IMR-90 (cell line): ENCODE measurements around the gene CD7.

Experiments
- BHLHE40 ChIP-seq: fragments of 150-350 bp; IDR thresholded peaks from 2 replicates; pipeline ENCODE4 v1.6.1; 2016; ENCODE audit warnings: mild to moderate bottlenecking, low read depth, low read length
- CEBPB ChIP-seq: IDR thresholded peaks from 2 replicates; pipeline ENCODE4 v1.6.1; 2012; ENCODE audit warnings: low read depth, low read length, improper control_type of control experiment
- CHD1 ChIP-seq: IDR thresholded peaks from 2 replicates; pipeline ENCODE4 v1.6.1; 2012; ENCODE audit warnings: low read depth, low read length, improper control_type of control experiment
- CTCF ChIP-seq: conservative IDR thresholded peaks from 2 replicates; pipeline ENCODE4 v1.5.1; 2012; ENCODE audit warnings: mild to moderate bottlenecking, low read depth, low read length, improper control_type of control experiment
- ELK1 ChIP-seq: fragments of 150-350 bp; IDR thresholded peaks from 2 replicates; pipeline ENCODE4 v1.6.1; 2016; ENCODE audit warnings: low read depth, mild to moderate bottlenecking, low read length, moderate library complexity, borderline replicate concordance
- FOS ChIP-seq: fragments of 150-350 bp; IDR thresholded peaks from 2 replicates; pipeline ENCODE4 v1.6.1; 2016; ENCODE audit warnings: low read depth, low read length
- NFE2L2 ChIP-seq: fragments of 150-350 bp; IDR thresholded peaks from 2 replicates; pipeline ENCODE4 v1.6.1; 2016; ENCODE audit warnings: low read depth, mild to moderate bottlenecking, low read length
- POLR2A ChIP-seq: IDR thresholded peaks from 2 replicates; pipeline ENCODE4 v1.6.1; 2012; ENCODE audit warnings: mild to moderate bottlenecking, low read depth, low read length
- RAD21 ChIP-seq: IDR thresholded peaks from 2 replicates; pipeline ENCODE4 v1.6.1; 2012; ENCODE audit warnings: low read length, improper control_type of control experiment
- RCOR1 ChIP-seq: IDR thresholded peaks from 2 replicates; pipeline ENCODE4 v1.6.1; 2012; ENCODE audit warnings: mild to moderate bottlenecking, low read length, improper control_type of control experiment; ENCODE audit not compliant: insufficient replicate concordance
- SMC3 ChIP-seq: fragments of 150-350 bp; IDR thresholded peaks from 2 replicates; pipeline ENCODE4 v1.6.1; 2016; ENCODE audit warnings: low read depth, mild to moderate bottlenecking, antibody characterized with exemption, low read length, moderate library complexity
- TF ChIP-seq, protein P1 (sequence below): fragments of 150-350 bp; IDR thresholded peaks from 2 replicates; pipeline ENCODE4 v1.6.1; 2017; ENCODE audit warnings: mild to moderate bottlenecking, antibody characterized with exemption, low read length, low read depth

DNA sequence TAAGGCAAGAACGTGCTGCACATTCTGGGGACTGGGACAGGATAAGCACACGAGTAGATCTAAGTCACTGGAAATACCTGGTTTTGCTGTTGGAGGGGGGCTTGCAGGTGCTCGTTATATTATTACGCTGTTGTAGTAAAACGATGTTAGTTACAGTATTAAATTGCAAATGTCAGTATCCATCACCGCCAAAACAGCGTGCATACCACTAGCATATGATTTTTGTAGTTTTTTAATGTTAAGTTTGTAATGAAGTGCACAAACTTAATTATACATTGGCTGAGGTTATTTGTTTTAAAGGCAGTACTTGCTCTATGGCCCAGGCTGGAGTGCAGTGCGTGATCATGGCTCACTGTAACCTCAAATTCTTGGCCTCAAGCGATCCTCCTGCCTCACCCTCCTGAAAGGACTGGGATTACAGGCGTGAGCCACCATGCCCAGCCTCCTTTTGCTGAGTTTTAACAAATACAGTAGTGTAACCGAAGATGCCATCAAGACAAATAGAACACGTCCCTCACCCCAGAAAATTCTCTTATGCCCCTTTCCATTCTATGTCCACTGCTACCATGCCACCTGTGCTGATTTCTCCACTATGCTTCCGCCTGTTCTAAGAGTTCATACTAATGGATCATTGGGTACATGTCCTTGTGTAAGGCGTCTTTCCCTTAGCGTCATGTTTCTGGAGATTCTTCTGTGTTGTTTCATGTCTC, 23.2 kb downstream of the CD7 start:
- TF ChIP-seq CTCF: no peak
- no peak; the same call in 1 of the 2 replicates for TF ChIP-seq POLR2A
- TF ChIP-seq BHLHE40: no peak
- TF ChIP-seq NFE2L2: no peak
- no peak for TF ChIP-seq CHD1
- TF ChIP-seq, protein P1, sequence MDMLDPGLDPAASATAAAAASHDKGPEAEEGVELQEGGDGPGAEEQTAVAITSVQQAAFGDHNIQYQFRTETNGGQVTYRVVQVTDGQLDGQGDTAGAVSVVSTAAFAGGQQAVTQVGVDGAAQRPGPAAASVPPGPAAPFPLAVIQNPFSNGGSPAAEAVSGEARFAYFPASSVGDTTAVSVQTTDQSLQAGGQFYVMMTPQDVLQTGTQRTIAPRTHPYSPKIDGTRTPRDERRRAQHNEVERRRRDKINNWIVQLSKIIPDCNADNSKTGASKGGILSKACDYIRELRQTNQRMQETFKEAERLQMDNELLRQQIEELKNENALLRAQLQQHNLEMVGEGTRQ: no peak
- TF ChIP-seq CEBPB: no peak
- no peak for TF ChIP-seq SMC3
- no peak for TF ChIP-seq RAD21
- no peak for TF ChIP-seq ELK1
- no peak for TF ChIP-seq FOS
- no peak for TF ChIP-seq RCOR1
